Neuron (in vitro differentiated cells): ENCODE data around the gene PCDH9.
"Not testable (repeated sequence)": the region's sequence is repeated elsewhere in the genome, so short reads cannot be mapped to it uniquely, and the experiment has no call there.

Source experiments
- H2AFZ ChIP-seq: one replicate; pipeline ENCODE4 v1.6.1; 2013; ENCODE audit warnings: low read depth, mild to moderate bottlenecking, inconsistent platforms, low read length, moderate library complexity
- H3K27me3 ChIP-seq: one replicate; pipeline ENCODE4 v1.6.1; 2013; ENCODE audit warnings: low read length; ENCODE audit not compliant: insufficient read depth
- H3K36me3 ChIP-seq: one replicate; pipeline ENCODE4 v1.6.1; 2013; ENCODE audit warnings: low read length; ENCODE audit not compliant: insufficient read depth
- H3K4me1 ChIP-seq: one replicate; pipeline ENCODE4 v1.6.1; 2013; ENCODE audit warnings: low read length; ENCODE audit not compliant: insufficient read depth
- H3K4me3 ChIP-seq: 2 replicates; pipeline ENCODE4 v1.5.1; 2013; ENCODE audit warnings: mild to moderate bottlenecking, low read length, moderate library complexity
- H3K9me3 ChIP-seq: one replicate; pipeline ENCODE4 v1.6.1; 2013; ENCODE audit warnings: low read length

The PCDH9 gene

GRCh38 chr13:66760678-66761077 is 469.5 kb downstream of the PCDH9 start:
- not testable (repeated sequence) for H3K36me3 ChIP-seq, H3K9me3 ChIP-seq, H2AFZ ChIP-seq, H3K27me3 ChIP-seq, H3K4me3 ChIP-seq, H3K4me1 ChIP-seq

- H2AFZ ChIP-seq: no peak overlapping the region
- H3K27me3 ChIP-seq: no peaks in the 10 kb centered on the region
- H3K9me3 ChIP-seq: no peaks in the 10 kb centered on the region
- no peaks in the 10 kb centered on the region for H3K4me1 ChIP-seq
- no peak overlapping the region for H3K4me3 ChIP-seq
- no peaks in the 10 kb centered on the region for H3K36me3 ChIP-seq
Measured at GRCh38 chr13:66759919-66760318, 470.2 kb downstream of the PCDH9 start.

GRCh38 chr13:66751691-66752090 is 478.4 kb downstream of the PCDH9 start:
- Histone ChIP-seq H3K27me3 (no peaks in the 10 kb centered on the region), H3K4me3 (no peak overlapping the region), H2AFZ (no peak overlapping the region), H3K36me3 (no peaks in the 10 kb centered on the region), H3K9me3 (no peaks in the 10 kb centered on the region), H3K4me1 (peaks cover 2% of the 10 kb centered on the region)

- no peaks in the 10 kb centered on the region for H3K36me3 ChIP-seq
- no peaks in the 10 kb centered on the region for H3K9me3 ChIP-seq
- H3K4me1 ChIP-seq: peaks cover 11% of the 10 kb centered on the region
- H3K4me3 ChIP-seq: no peak overlapping the region
- no peaks in the 10 kb centered on the region for H3K27me3 ChIP-seq
- no peak overlapping the region for H2AFZ ChIP-seq
Measured at GRCh38 chr13:66748712-66749111, 481.4 kb downstream of the PCDH9 start.

GRCh38 chr13:66745307-66745706 is 484.8 kb downstream of the PCDH9 start:
- H2AFZ ChIP-seq: peak overlapping the region; percentile 73
- H3K4me3 ChIP-seq: no peak overlapping the region
- H3K4me1 ChIP-seq: peaks cover 11% of the 10 kb centered on the region
- H3K36me3 ChIP-seq: no peaks in the 10 kb centered on the region
- H3K27me3 ChIP-seq: no peaks in the 10 kb centered on the region
- no peaks in the 10 kb centered on the region for H3K9me3 ChIP-seq

- Histone ChIP-seq H3K9me3 (no peaks in the 10 kb centered on the region), H2AFZ (peak overlapping the region; percentile 85), H3K36me3 (no peaks in the 10 kb centered on the region), H3K4me1 (peaks cover 16% of the 10 kb centered on the region), H3K4me3 (no peak overlapping the region), H3K27me3 (no peaks in the 10 kb centered on the region)
Measured at GRCh38 chr13:66723576-66723975, 506.6 kb downstream of the PCDH9 start.

- no peaks in the 10 kb centered on the region for H3K27me3 ChIP-seq
- no peak overlapping the region for H2AFZ ChIP-seq
- H3K9me3 ChIP-seq: no peaks in the 10 kb centered on the region
- no peaks in the 10 kb centered on the region for H3K36me3 ChIP-seq
- no peak overlapping the region for H3K4me3 ChIP-seq
- H3K4me1 ChIP-seq: no peaks in the 10 kb centered on the region
Measured at GRCh38 chr13:66716538-66716937, 513.6 kb downstream of the PCDH9 start.

GRCh38 chr13:66714795-66715194 is 515.3 kb downstream of the PCDH9 start:
- Histone ChIP-seq H3K36me3 (no peaks in the 10 kb centered on the region), H3K9me3 (no peaks in the 10 kb centered on the region), H2AFZ (no peak overlapping the region), H3K4me1 (no peaks in the 10 kb centered on the region), H3K4me3 (no peak overlapping the region), H3K27me3 (no peaks in the 10 kb centered on the region)

GRCh38 chr13:66704110-66704509 is 526.0 kb downstream of the PCDH9 start:
- Histone ChIP-seq H3K36me3 (no peaks in the 10 kb centered on the region), H3K9me3 (no peaks in the 10 kb centered on the region), H3K4me1 (peaks cover 2% of the 10 kb centered on the region), H3K27me3 (no peaks in the 10 kb centered on the region), H2AFZ (no peak overlapping the region), H3K4me3 (no peak overlapping the region)

GRCh38 chr13:66703597-66703996 is 526.5 kb downstream of the PCDH9 start:
- Histone ChIP-seq H3K4me3 (no peak overlapping the region), H3K9me3 (no peaks in the 10 kb centered on the region), H2AFZ (no peak overlapping the region), H3K27me3 (no peaks in the 10 kb centered on the region), H3K4me1 (peaks cover 2% of the 10 kb centered on the region), H3K36me3 (no peaks in the 10 kb centered on the region)

- no peaks in the 10 kb centered on the region for H3K36me3 ChIP-seq
- H2AFZ ChIP-seq: peak overlapping the region; percentile 81
- no peaks in the 10 kb centered on the region for H3K27me3 ChIP-seq
- peaks cover 2% of the 10 kb centered on the region for H3K4me1 ChIP-seq
- H3K9me3 ChIP-seq: no peaks in the 10 kb centered on the region
- H3K4me3 ChIP-seq: no peak overlapping the region
Measured at GRCh38 chr13:66700117-66700601, 530.0 kb downstream of the PCDH9 start.

- Histone ChIP-seq H3K9me3 (no peaks in the 10 kb centered on the region), H3K36me3 (no peaks in the 10 kb centered on the region), H3K27me3 (no peaks in the 10 kb centered on the region), H3K4me1 (peaks cover 10% of the 10 kb centered on the region), H2AFZ (no peak overlapping the region), H3K4me3 (no peak overlapping the region)
Measured at GRCh38 chr13:66693656-66694055, 536.5 kb downstream of the PCDH9 start.

GRCh38 chr13:66691149-66691548 is 539.0 kb downstream of the PCDH9 start:
- no peak overlapping the region for H2AFZ ChIP-seq
- no peak overlapping the region for H3K4me3 ChIP-seq
- no peaks in the 10 kb centered on the region for H3K27me3 ChIP-seq
- no peaks in the 10 kb centered on the region for H3K9me3 ChIP-seq
- H3K36me3 ChIP-seq: no peaks in the 10 kb centered on the region
- H3K4me1 ChIP-seq: peaks cover 10% of the 10 kb centered on the region

- Histone ChIP-seq H3K4me3 (no peak overlapping the region), H3K4me1 (peaks cover 10% of the 10 kb centered on the region), H3K27me3 (no peaks in the 10 kb centered on the region), H3K36me3 (no peaks in the 10 kb centered on the region), H3K9me3 (peaks cover 8% of the 10 kb centered on the region), H2AFZ (peak overlapping the region; percentile 80)
Measured at GRCh38 chr13:66689628-66690027, 540.5 kb downstream of the PCDH9 start.
